ENCODE data around the gene UNCX. TPM values are rescaled to one million over a fixed set of nuclear protein-coding genes. Genes with fewer than 3 reads are reported as not detected.
"Not testable (repeated sequence)": the region's sequence is repeated elsewhere in the genome, so short reads cannot be mapped to it uniquely, and the experiment has no call there.

UNCX gene
- total RNA-seq, 1 donor from 2014 or later = not detected

DNA sequence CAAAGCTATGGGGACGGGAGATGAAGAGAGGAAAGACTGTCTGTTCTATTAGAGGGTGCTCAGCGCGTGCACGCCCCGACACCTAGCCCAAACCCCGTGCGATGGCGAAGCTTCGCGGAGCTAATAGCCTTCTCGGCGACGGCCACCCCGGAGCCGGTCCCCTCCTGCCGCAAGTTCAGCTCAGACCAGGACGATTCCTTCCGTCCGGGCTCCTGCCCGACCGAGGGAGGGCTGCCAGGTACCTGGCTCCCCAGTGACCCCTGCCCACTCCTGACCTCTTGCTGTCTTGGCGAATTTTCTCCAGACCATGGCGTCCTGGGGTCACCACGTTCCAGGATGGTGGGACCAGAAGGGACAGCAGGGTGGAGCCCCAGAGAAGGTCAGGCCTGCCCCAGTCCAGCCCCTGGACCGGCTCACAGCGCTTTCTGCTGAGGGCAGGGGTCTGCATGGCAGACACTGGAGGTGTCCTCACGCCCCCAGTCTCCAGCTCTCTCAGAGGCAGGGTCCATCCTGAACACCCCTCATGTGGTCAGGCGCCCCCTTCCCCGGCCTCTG is 36.7 kb downstream of the UNCX start:
- Mint-ChIP-seq H3K27ac (ENCODE audit: unreplicated experiment) (no peak overlapping the region), H3K4me3 (ENCODE audit: unreplicated experiment) (no peak overlapping the region), H3K9me3 (ENCODE audit: unreplicated experiment) (no peaks in the 10 kb centered on the region), H3K36me3 (ENCODE audit: unreplicated experiment) (no peaks in the 10 kb centered on the region), H3K4me1 (ENCODE audit: unreplicated experiment) (no peaks in the 10 kb centered on the region), H3K27me3 (ENCODE audit: unreplicated experiment) (peaks cover 17% of the 10 kb centered on the region)
- DNase-seq (ENCODE audit: extremely low spot score, unreplicated experiment) = no peak
- TF ChIP-seq, protein P1, sequence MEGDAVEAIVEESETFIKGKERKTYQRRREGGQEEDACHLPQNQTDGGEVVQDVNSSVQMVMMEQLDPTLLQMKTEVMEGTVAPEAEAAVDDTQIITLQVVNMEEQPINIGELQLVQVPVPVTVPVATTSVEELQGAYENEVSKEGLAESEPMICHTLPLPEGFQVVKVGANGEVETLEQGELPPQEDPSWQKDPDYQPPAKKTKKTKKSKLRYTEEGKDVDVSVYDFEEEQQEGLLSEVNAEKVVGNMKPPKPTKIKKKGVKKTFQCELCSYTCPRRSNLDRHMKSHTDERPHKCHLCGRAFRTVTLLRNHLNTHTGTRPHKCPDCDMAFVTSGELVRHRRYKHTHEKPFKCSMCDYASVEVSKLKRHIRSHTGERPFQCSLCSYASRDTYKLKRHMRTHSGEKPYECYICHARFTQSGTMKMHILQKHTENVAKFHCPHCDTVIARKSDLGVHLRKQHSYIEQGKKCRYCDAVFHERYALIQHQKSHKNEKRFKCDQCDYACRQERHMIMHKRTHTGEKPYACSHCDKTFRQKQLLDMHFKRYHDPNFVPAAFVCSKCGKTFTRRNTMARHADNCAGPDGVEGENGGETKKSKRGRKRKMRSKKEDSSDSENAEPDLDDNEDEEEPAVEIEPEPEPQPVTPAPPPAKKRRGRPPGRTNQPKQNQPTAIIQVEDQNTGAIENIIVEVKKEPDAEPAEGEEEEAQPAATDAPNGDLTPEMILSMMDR (IDR thresholded peaks at IDR 0.05) = no peak

DNA sequence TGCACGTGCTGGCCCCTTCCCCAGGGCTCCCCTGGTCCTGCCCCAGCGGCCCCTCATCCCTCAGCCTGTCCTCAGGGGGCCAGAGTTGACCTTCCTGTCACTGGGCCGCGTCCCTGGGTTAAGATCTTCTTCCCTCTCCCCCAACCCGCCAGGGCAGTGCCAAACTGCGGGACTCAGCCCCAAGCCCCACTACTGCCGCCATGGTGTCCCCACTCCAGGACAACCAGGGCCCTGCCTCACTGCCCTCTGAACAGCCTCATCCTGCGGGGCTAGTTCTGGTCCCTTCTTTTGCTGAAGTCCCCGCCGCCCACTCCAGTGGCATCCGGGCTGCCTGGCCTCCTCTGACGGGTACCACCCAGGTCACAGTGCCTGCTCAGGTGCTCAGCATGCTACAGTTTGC is 37.5 kb downstream of the UNCX start:
- peaks cover 14% of the 10 kb centered on the region for H3K27me3 Mint-ChIP-seq (ENCODE audit: unreplicated experiment)
- TF ChIP-seq, protein P1 (IDR thresholded peaks at IDR 0.05) = no peak
- H3K4me3 Mint-ChIP-seq (ENCODE audit: unreplicated experiment) = no peak overlapping the region
- no peak for DNase-seq (ENCODE audit: extremely low spot score, unreplicated experiment)
- H3K36me3 Mint-ChIP-seq (ENCODE audit: unreplicated experiment) = no peaks in the 10 kb centered on the region
- no peak overlapping the region for H3K27ac Mint-ChIP-seq (ENCODE audit: unreplicated experiment)
- no peaks in the 10 kb centered on the region for H3K9me3 Mint-ChIP-seq (ENCODE audit: unreplicated experiment)
- H3K4me1 Mint-ChIP-seq (ENCODE audit: unreplicated experiment) = no peaks in the 10 kb centered on the region

DNA sequence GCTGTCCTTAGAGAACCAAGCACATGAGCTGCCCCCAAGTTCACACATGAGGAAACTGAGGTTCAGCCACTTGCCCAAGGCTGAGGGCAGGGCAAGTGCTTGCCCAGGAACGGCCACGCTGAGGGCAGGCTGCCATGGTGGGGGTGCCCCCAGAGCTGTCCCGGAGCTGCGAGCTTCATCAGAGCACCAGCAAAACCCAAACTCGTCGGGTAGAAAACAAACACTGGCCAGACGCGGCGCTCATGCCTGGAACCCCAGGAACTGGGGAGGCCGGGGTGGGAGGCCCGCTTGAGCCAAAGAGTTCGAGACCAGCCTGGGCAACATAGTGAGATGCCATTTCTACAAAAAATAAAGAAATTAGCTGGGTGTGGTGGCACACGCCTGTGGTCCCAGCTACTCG is 38.4 kb downstream of the UNCX start:
- H3K36me3 Mint-ChIP-seq (ENCODE audit: unreplicated experiment) = no peaks in the 10 kb centered on the region
- no peak overlapping the region for H3K27ac Mint-ChIP-seq (ENCODE audit: unreplicated experiment)
- H3K9me3 Mint-ChIP-seq (ENCODE audit: unreplicated experiment) = no peaks in the 10 kb centered on the region
- H3K4me1 Mint-ChIP-seq (ENCODE audit: unreplicated experiment) = no peaks in the 10 kb centered on the region
- no peak for DNase-seq (ENCODE audit: extremely low spot score, unreplicated experiment)
- no peak overlapping the region for H3K4me3 Mint-ChIP-seq (ENCODE audit: unreplicated experiment)
- TF ChIP-seq, protein P1 (IDR thresholded peaks at IDR 0.05) = no peak
- peaks cover 8% of the 10 kb centered on the region for H3K27me3 Mint-ChIP-seq (ENCODE audit: unreplicated experiment)

DNA sequence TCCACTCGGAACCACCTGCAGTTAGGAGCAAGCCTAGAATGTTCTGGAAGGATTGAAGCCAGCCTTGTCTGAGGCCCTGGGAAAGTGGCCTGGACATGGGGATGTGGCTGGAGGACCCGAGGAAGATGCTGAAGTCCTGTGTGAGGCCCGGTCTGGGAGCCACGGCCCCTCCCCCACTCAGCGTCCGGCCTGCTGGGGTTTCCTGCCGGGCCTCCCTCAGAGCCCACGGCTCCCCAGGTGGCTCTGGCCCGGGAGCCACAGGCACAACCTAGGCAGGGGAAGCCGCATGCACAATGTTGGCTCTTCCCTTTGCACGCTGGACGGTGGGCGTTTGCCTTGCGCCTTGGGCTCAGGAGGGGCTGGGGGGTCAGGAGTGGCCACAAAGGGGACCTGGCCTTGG is 39.0 kb downstream of the UNCX start:
- no peak overlapping the region for H3K4me3 Mint-ChIP-seq (ENCODE audit: unreplicated experiment)
- H3K27ac Mint-ChIP-seq (ENCODE audit: unreplicated experiment) = no peak overlapping the region
- no peak for DNase-seq (ENCODE audit: extremely low spot score, unreplicated experiment)
- H3K9me3 Mint-ChIP-seq (ENCODE audit: unreplicated experiment) = no peaks in the 10 kb centered on the region
- TF ChIP-seq, protein P1 (IDR thresholded peaks at IDR 0.05) = no peak
- H3K4me1 Mint-ChIP-seq (ENCODE audit: unreplicated experiment) = no peaks in the 10 kb centered on the region
- peaks cover 3% of the 10 kb centered on the region for H3K27me3 Mint-ChIP-seq (ENCODE audit: unreplicated experiment)
- H3K36me3 Mint-ChIP-seq (ENCODE audit: unreplicated experiment) = no peaks in the 10 kb centered on the region

DNA sequence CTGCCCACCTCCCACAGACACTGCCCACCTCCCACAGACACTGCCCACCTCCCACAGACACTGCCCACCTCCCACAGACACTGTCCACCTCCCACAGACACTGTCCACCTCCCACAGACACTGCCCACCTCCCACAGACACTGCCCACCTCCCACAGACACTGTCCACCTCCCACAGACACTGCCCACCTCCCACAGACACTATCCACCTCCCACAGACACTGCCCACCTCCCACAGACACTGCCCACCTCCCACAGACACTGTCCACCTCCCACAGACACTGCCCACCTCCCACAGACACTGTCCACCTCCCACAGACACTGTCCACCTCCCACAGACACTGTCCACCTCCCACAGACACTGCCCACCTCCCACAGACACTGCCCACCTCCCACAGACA is 39.5 kb downstream of the UNCX start:
- not testable (repeated sequence) for H3K9me3 Mint-ChIP-seq (ENCODE audit: unreplicated experiment); H3K4me3 Mint-ChIP-seq (ENCODE audit: unreplicated experiment); H3K4me1 Mint-ChIP-seq (ENCODE audit: unreplicated experiment); H3K36me3 Mint-ChIP-seq (ENCODE audit: unreplicated experiment); H3K27ac Mint-ChIP-seq (ENCODE audit: unreplicated experiment); DNase-seq (ENCODE audit: extremely low spot score, unreplicated experiment); H3K27me3 Mint-ChIP-seq (ENCODE audit: unreplicated experiment)

All from osteocyte (in vitro differentiated cells).